HG03520 (cell line): Measurements from ENCODE around the gene SCN2B.

Experiments
- ATAC-seq: cut with Tn5 transposase; IDR thresholded peaks from one replicate; pipeline ENCODE4 v1.9.1; 2021; ENCODE audit warnings: mild to moderate bottlenecking, moderate library complexity; ENCODE audit not compliant: unreplicated experiment

SCN2B gene

DNA sequence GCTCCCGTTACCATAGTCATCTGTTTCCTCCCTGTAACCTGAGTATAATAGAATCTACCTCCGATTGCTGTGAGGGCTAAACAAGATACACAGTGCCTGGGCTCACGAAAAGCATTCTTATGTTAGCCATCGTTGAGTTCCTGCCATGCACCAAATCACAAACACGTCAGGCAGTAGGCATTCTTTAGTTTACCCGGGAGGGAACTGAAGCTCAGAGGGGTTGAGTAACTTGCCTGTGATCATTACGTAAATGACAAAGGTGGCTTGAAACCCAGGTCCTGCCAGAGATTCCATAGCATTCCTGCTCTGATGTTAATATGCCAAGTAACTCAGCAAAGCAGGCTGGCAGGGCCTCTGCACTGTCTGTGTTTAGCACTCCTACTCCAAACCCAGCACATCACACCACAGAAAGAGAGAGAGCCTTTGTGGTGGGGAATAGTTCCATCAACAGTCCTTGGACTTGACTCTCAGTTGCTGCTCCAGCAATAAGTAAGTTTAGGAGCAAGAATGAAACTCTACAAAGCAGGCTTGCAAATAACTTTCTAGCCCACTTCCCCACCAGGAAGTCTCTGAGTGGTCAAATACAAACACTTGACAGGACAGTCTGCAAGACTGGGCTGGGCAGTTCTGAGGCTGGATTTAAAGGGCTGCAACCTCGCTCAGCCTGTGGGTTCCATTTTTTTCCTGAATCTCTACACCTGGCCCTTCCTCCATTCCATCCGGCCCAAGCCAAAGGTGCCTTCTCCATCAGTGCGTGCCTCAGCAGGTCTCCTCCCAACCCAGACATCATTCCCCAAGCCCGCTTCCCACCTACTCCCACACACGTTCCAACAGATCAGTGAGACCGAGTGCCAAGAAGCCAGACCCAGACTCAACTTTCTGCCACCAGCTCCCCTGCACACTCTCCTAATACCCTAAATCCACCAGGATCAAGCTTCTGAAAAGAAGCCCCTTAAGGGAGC, 1.1 kb downstream of the SCN2B start:
- ATAC-seq, result no peak

DNA sequence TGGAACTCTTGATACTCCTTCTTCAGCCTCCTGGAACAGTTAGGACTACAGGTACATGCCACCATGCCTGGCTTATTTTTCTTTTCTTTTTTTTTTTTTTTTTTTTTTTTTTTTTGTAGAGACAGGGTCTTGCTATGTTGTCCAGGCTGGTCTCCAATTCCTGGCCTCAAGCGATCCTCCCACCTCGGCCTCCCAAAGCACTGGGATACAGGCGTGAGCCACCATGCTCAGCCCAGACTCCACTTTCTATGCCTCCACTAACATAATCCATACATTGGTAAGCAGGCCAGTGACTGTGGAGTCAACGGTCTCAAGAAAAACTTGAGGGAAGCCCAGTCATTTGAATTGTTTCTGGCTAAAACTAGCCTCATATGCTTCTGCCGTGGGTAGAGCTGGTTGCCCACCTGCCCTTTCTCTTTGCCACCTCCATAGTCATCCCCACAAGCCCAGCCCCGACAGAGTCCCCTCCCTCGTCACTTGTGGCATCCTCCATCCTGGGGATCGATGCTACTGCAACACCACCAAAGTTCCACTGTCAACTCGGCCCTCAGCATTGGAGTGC, 2.4 kb downstream of the SCN2B start:
- no peak for ATAC-seq

DNA sequence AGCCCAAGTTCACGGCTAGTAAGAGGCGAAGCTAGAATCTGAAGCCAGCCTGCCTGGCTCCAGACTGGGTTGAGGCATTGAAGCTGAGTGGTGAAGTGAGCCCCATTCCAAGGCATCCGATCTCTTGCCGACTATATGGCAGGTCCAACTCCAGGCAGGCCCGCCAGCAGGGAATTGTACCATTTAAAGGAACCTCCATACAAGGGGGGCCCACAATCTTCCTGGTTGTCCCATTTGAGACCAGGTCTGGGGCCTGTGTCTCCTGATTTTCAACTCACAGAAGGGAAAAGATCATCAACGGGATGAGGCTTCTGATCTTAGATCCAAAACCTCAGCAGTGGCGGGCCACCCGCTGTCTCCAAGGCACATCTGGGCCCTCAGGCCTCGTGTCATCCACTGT, 4.1 kb downstream of the SCN2B start:
- no peak for ATAC-seq

- ATAC-seq, result no peak
These were observed 5.0 kb downstream of the SCN2B start for GRCh38 chr11:118171269-118172062.

GRCh38 chr11:118170882-118171268, 5.6 kb downstream of the SCN2B start:
- ATAC-seq, result no peak

GRCh38 chr11:118170231-118170630, 6.2 kb downstream of the SCN2B start:
- ATAC-seq, result no peak

- ATAC-seq, result no peak
These were observed 6.9 kb downstream of the SCN2B start for GRCh38 chr11:118169300-118170140.

DNA sequence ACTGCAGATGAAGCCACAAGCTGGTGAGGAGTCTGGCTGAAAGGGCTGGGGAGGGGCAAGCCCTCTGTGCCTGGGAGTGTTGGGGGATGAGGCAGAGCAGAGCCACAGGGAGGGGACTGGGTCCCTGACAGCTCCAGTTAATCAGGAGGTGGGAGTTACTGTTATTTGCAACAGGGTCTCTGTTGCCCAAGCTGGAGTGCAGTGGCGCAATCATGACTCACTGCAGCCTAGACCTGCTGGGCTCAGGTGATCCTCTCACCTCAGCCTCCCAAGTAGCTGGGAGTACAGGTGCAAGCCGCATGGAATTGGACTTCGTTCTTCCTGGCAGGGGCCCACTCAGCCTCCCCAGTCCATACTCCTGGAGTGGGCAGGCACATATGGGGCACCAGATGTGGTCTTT, 7.7 kb downstream of the SCN2B start:
- no peak for ATAC-seq

GRCh38 chr11:118168316-118168715, 8.1 kb downstream of the SCN2B start:
- ATAC-seq, result no peak

GRCh38 chr11:118167906-118168305, 8.5 kb downstream of the SCN2B start:
- ATAC-seq, result no peak

DNA sequence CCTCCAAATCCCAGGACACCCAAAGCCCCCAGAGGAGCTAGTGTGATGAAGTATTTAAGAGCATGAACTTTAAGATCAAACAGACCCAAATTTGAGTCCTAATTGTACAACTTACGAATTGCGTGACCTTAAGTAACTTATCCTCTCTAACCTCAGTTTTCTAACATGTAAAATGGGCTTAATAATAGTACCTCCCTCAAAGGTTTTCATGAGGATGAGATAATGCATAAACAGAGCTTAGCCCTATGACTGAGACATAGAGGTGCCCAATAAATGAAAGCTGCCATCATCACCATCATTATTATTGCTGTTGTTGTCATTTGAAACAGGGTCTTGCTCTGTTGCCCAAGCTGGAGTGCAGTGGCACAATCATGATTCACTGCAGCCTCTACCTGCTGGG, 9.2 kb downstream of the SCN2B start:
- ATAC-seq, result no peak

DNA sequence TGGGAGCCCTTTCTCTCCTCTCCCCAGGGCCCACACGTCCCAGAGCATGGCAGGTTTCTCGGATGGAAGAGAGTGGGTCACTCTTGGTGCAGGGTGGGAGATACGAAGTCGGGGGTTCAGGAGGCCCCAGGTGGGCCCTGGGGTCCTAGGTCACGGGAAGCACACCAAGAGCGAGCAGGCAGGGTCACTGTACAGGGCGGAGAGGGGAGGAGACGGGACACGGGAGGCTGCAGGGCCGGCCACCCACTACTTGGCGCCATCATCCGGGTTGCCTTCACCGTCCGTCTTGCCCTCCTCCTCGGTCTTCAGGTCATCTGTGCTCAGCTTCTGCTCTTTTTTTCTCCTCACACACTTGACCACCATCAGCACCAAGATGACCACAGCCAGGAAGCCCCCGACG, 9.8 kb downstream of the SCN2B start:
- ATAC-seq, result no peak

- no peak for ATAC-seq
These were observed 11.6 kb downstream of the SCN2B start for GRCh38 chr11:118164885-118165284.

DNA sequence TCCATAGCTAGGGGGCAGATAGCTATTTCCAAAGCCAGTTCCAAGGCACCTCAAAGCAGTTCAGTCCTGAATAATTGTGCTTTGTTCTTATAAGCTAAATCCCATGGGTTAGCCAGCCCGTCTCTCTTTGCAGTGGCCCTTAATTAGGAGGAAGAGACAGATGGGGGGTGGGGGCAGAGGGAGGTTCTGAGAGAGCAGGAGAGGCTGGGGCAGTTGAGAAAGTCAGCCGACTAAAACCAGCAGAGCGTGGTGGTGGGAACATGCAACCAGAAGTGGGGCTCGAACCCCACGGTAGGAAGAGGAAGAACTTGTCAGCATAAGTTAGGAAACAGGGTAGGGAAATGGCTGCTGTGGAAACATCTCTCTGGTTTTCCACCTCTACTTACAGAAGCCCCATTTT, 12.9 kb downstream of the SCN2B start:
- ATAC-seq, result no peak

GRCh38 chr11:118162846-118163245, 13.6 kb downstream of the SCN2B start:
- ATAC-seq, result no peak

DNA sequence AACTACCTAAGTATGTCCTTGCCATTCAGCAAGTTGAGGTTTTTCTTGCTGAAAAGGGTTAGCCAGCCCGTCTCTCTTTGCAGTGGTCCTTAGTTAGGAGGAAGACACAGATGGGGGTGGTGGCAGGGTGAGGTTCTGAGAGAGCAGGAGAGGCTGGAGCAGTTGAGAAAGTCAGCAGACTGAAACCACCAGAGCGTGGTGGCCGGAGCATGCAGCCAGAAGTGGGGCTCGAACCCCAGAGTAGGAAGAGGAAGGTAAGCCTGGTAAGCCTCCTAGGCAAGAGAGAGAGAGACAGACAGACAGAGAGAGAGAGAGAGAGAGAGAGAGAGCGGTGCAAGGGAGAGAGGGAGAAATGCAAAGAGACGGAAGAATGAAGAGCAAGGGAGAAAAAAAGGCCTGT, 14.7 kb downstream of the SCN2B start:
- ATAC-seq, result no peak

DNA sequence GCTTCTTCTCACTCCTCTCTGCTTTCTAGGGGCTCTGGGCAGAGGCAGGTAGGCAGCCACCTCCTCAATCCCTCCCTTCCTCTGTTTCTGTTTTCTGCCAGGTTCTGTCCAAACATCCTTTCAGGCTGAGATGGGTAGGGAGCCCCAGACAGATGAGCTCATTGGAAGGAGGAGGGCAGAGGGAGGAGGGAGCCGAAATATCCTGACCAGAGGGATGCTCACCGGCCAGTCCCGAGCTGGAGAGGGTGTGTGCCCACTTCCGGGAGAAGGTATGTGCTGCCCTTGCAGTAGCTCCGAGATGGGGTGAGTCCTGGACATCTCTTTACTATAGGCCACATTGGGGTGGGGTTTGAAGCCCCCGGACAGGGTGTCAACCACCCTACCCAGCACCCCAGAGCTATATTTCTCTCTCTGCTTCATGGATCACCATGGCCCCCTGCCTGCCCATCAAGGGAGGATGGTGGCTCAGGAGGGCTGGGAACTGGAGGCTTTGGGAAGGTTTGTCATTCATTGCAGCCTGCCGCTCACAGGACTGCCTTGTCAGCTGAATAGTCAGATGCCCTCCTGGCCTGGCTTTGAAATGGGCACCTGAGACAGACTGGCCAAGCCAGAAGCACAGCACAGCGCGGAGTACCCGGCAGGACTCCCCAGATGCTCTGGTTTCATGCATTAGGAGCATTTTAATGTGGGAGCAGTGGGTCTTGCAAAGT, 19.1 kb downstream of the SCN2B start:
- ATAC-seq, result no peak

DNA sequence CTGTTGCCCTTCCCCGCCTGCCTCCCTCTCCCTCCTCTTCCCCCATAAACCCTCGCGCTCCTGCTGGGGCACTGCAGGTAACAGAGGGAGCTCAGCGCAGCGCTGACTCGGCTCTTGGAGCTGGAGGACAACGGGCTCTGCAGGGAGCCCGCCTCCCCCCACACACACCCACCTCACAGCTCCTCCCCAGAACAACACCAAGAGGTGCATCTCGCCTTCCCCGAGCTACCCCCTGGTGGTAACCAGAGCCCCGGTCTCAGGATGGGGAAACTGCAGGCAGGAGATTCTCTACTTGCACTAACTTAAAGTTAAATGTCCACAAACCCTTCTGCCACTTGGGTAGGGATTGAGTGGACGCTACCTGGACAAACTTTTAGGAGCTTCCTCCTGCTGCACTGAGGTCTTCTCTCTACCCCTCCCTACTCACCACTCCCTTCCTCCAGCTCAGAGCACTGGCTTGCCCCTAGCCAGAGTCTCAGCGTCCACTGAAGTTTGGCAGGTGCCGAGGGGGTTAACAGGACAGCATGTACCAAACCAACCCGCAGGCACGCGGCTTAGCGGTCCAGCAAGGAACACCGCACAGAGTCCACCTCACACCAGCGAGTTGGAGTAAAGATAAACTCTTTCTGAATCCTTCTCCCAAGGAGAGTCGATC, 19.8 kb downstream of the SCN2B start:
- ATAC-seq, result no peak

GRCh38 chr11:118155776-118156530, 20.5 kb downstream of the SCN2B start:
- no peak for ATAC-seq
